Colon (tissue), 2 donors: Measurements from ENCODE around the gene METRN.

Source experiments
- FAIRE-seq: peaks from 2 replicates; lab custom pipeline; 2012; peaks lifted over from hg19 to GRCh38; lab: Jason Lieb, UNC
- donor health status: control.
- donor health status: control.

METRN gene

GRCh38 chr16:714558-715476, at the start of gene METRN:
Gene METRN, plus strand, starts transcription at chr16:715118. Its CDS starts 172 bp downstream, at chr16:715290.
- FAIRE-seq, result no peak

- no peak for FAIRE-seq
Measured at GRCh38 chr16:666572-666971, 48.3 kb upstream of the METRN start.

- no peak for FAIRE-seq
Measured at GRCh38 chr16:667113-667779, 47.7 kb upstream of the METRN start.

GRCh38 chr16:667780-668518, 47.0 kb upstream of the METRN start, which contains the start of gene RHOT2:
Gene RHOT2, plus strand, starts transcription at chr16:668132. Its CDS starts 68 bp downstream, at chr16:668200.
- no peak for FAIRE-seq

- no peak for FAIRE-seq
Measured at GRCh38 chr16:668519-669171, 46.3 kb upstream of the METRN start.

- FAIRE-seq, result no peak
Measured at GRCh38 chr16:669666-670065, 45.3 kb upstream of the METRN start.

- FAIRE-seq, result no peak
Measured at GRCh38 chr16:670485-671352, 44.2 kb upstream of the METRN start.

- FAIRE-seq, result no peak
Measured at GRCh38 chr16:671353-672131, 43.4 kb upstream of the METRN start.

GRCh38 chr16:672371-672770, 42.5 kb upstream of the METRN start:
- FAIRE-seq, result no peak

- no peak for FAIRE-seq
Measured at GRCh38 chr16:672851-673250, 42.1 kb upstream of the METRN start.

- no peak for FAIRE-seq
Measured at GRCh38 chr16:673399-673991, 41.4 kb upstream of the METRN start.

GRCh38 chr16:674214-674881, 40.6 kb upstream of the METRN start:
- FAIRE-seq, result no peak

- no peak for FAIRE-seq
Measured at GRCh38 chr16:674968-675883, 39.7 kb upstream of the METRN start, which contains the start of gene RHBDL1. Gene RHBDL1, plus strand, starts transcription at chr16:675671. Its CDS starts 120 bp downstream, at chr16:675791.

GRCh38 chr16:675884-676564, 38.9 kb upstream of the METRN start:
- FAIRE-seq, result no peak

GRCh38 chr16:676565-676902, 38.4 kb upstream of the METRN start:
- FAIRE-seq, result no peak

GRCh38 chr16:676913-677312, 38.0 kb upstream of the METRN start:
- FAIRE-seq, result no peak
